T-helper 2 cell treated with Interferon-gamma antibody and Interleukin-4, amounts not matched to agents 100 ng/mL and 5 ng/mL, for 36 hours (primary cell): ENCODE data around the gene ARID3A. TPM values are rescaled to one million over a fixed set of nuclear protein-coding genes. Genes with fewer than 3 reads are reported as not detected.

Experiments used
- intact Hi-C: fragments of 100-400 bp; cut with micrococcal nuclease; formaldehyde crosslinking; loops from one replicate; pipeline ENCODE4 v1.15.1; 2023
- total RNA-seq: library from RNA; stranded (reverse); gene quantifications from 2 replicates; pipeline ENCODE4 v1.2.3, GENCODE V29; 2022

Gene ARID3A
- total RNA-seq, 1 donor from 2014 or later, result 26.8 TPM

GRCh38 chr19:928471-929202 is 2.8 kb downstream of the ARID3A start:
- intact Hi-C loops, result loop anchor here (5.0 kb wide), 1 partner anchor 39 kb away; no protein-coding TSS in a partner anchor

- intact Hi-C loops, result loop anchor here (5.0 kb wide), 1 partner anchor 38 kb away; no protein-coding TSS in a partner anchor
Observed at GRCh38 chr19:929203-929890, 3.5 kb downstream of the ARID3A start.

GRCh38 chr19:929891-930258 is 4.0 kb downstream of the ARID3A start:
- intact Hi-C loops, result loop anchor here (5.0 kb wide), 1 partner anchor 37 kb away; no protein-coding TSS in a partner anchor

GRCh38 chr19:931860-932647 is 6.2 kb downstream of the ARID3A start:
- intact Hi-C loops, result no loop called here

- intact Hi-C loops, result no loop called here
Observed at GRCh38 chr19:932648-933552, 7.1 kb downstream of the ARID3A start.

GRCh38 chr19:933553-933882 is 7.7 kb downstream of the ARID3A start:
- intact Hi-C loops, result no loop called here

- intact Hi-C loops, result no loop called here
Observed at GRCh38 chr19:934197-934840, 8.5 kb downstream of the ARID3A start.

GRCh38 chr19:934865-935479 is 9.1 kb downstream of the ARID3A start:
- intact Hi-C loops, result no loop called here

GRCh38 chr19:936175-936546 is 10.3 kb downstream of the ARID3A start:
- intact Hi-C loops, result no loop called here

- intact Hi-C loops, result no loop called here
Observed at GRCh38 chr19:937259-937694, 11.4 kb downstream of the ARID3A start.

GRCh38 chr19:938233-938923 is 12.5 kb downstream of the ARID3A start:
- intact Hi-C loops, result no loop called here

GRCh38 chr19:939439-939838 is 13.6 kb downstream of the ARID3A start:
- intact Hi-C loops, result no loop called here

- intact Hi-C loops, result no loop called here
Observed at GRCh38 chr19:939922-940321, 14.1 kb downstream of the ARID3A start.

- intact Hi-C loops, result no loop called here
Observed at GRCh38 chr19:940591-941291, 14.9 kb downstream of the ARID3A start.

GRCh38 chr19:941292-942132 is 15.7 kb downstream of the ARID3A start:
- intact Hi-C loops, result no loop called here

- intact Hi-C loops, result no loop called here
Observed at GRCh38 chr19:942133-942645, 16.4 kb downstream of the ARID3A start.

GRCh38 chr19:943551-944170 is 17.8 kb downstream of the ARID3A start:
- intact Hi-C loops, result no loop called here
